ENCODE data around the gene ZNF280B.
"Not testable (repeated sequence)": the region's sequence is repeated elsewhere in the genome, so short reads cannot be mapped to it uniquely, and the experiment has no call there.

Gene ZNF280B

GRCh38 chr22:22534604-22535415 is 26.3 kb upstream of the ZNF280B start:
- DNase-seq = no peak

DNA sequence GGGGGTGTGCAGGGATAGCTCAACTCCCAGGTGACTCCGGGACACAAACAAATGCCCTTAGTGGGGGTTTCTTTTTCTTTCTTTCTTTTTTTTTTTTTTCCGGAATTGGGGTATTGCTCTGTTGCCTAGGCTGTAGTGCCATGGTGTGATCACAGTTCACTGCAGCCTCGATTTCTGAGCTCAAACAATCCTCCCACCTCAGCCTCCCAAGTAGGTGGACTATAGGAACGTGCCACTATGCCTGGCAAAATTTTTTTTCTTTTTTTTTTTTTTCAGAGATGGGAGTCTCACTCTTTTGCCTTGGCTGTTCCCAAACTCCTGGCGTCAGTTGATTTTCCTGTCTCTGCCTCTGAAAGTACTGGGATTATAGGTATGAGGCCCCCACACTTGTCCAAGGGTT is 25.3 kb upstream of the ZNF280B start:
- no peak for DNase-seq

GRCh38 chr22:22533417-22533816 is 24.9 kb upstream of the ZNF280B start:
- DNase-seq = no peak

DNA sequence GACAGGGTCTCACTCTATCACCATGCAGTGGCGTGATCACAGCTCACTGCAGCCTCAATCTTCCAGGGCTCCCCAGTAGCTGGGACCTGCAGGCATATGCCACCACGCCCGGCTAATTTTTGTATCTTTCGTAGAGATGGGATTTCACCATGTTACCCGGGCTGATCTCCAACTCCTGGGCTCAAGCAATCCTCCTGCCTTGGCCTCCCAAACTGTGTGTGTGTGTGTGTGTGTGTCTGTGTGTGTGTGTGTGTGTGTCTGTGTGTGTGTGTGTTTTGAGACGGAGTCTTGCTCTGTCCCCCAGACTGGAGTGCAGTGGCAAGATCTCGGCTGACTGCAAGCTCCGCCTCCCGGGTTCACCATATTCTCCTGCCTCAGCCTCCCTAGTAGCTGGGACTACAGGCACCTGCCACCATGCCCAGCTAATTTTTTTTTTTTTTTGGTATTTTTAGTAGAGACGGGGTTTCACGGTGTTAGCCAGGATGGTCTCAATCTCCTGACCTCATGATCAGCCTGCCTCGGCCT is 24.1 kb upstream of the ZNF280B start:
- DNase-seq = not testable (repeated sequence)

DNA sequence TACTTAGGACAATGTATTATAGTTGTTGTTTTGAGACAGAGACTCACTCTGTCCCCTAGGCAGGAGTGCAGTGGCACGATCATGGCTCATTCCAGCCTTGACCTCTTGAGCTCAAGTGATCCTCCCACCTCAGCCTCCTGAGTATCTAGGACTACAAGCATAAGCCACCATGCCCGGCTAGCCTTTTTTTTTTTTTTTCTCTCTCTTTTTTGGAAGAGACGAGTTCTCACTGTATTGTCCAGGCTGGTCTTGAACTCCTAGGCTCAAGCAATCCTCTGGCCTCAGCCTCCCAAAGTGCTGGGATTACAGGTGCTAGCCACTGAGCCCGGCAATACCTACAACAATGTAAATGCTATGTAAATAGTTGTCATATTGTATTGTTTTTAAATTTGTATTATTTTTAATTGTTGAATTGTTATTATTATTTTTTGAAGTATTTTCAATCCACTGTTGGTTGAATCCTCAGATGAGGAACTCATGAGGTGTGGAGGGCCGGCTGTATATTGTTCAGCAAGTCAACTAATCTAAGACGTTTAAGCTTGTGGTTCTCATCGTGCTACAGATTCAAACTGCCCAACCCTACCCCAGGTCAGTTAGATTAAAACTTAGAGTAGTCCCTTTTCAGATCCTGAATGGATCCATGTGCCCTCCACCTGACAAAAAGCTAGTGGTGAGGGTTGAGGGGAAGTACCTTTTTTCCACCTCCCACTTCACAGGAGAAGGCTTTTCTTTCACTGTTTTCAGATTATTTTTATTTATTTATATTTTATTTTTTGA is 23.4 kb upstream of the ZNF280B start:
- DNase-seq = no peak

DNA sequence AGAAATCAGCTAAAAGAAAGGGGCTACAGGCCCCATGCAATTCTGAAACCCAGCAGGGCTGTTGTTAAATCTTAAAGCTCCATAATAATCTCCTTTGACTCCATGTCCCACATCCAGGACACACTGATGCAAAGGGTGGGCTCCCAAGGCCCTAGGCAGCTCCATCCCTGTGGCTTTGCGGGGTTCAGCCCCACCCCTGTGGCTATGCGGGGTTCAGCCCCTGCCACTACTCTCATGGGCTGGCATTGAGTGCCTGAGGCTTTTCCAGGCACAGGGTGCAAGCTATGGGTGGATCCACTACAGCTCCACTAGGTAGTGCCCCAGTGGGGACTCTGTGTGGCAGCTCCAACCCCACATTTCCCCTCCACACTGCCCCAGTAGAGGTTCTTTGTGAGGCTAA is 20.2 kb upstream of the ZNF280B start:
- DNase-seq = no peak

DNA sequence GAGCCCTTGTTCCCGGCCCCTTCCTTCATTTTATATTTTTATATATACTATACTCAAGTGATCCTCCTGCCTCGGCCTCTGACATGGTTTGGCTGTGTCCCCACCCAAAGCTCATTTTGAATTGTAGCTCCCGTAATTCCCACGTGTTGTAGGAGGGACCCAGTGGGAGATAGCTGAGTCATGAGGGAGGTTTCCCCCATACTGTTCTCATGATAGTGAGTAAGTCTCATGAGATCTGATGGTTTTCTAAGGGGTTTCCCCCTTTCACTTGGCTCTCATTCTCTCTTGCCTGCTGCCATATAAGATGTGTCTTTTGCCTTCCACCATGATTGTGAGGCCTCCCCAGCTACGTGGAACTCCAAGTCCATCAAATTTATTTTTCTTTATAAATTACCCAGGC is 18.8 kb upstream of the ZNF280B start:
- no peak for DNase-seq

GRCh38 chr22:22526125-22526912 is 17.8 kb upstream of the ZNF280B start:
- DNase-seq = no peak

DNA sequence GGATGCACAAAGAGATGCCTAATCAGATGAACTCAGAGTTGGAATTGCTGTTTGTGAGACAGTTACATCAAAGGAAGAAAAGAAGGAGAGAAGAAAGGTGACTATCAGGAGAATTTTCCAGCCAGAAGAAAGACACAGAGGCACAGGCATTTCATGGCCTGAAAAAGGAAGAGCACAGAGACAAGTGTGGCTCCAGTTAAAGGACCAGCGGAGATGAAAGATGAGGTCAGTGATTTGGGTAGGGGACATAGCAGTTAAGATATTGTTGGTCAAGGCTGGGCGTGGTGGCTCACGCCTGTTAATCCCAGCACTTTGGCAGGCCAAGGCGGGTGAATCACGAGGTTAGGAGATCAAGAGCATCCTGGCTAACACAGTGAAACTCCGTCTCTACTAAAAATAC is 15.0 kb upstream of the ZNF280B start:
- DNase-seq = no peak

DNA sequence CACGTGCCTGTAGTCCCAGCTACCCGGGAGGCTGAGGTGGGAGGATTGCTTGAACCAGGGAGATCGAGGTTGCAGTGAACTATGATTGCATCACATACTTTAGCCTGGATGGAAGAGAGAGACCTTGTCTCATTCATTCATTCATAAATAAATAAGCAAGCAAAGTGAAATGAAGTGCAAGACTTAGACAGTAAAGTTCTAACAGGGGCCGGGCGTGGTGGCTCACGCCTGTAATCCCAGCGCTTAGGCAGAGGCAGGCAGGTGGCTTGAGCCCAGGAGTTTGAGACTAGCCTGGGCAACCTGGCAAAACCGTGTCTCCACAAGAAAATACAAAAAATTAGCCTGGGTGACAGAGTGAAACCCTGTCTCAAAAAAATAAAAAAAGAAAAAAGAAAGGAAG is 13.1 kb upstream of the ZNF280B start:
- no peak for DNase-seq

DNA sequence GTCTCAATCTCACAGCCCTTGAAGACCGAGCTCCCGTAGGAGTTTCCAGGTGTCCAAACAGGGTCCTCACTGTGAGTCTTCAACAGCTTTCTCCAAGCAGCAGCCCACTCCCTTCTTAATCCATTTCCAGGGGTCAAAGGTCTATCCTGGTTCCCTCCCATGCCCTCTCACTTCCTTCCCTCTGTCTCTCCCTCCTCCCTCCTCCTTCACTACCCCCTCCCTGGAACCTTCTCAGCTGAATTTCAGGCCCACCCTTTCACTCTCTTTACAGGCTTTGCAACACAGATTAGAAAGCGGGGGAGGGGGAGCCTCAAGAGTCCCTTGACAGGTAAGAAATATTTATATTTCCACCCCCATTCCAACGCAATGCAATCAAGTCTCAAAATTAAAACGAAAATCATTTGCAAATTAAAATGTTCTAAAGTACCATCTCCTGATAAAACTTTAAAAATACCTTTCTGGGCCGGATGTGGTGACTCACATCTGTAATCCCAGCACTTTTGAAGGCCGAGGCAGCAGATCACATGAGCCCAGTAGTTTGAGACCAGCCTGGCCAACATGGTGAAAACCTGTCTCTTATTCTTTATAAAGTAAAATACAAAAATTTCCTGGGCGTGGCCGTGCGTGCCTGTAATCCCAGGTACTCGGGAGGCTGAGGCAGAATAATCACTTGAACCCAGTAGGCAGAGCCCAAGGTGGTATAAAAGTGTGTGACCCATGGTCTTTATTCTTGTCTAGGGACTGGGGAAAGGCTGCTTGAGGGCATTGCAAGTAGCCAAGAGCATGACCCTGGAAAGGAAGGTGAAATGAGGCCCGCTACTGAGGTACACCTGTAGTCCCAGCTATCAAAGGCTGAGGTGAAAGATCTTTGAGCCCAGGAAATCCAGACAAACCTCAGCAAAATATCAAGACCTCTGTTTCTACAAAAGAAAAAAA is 12.4 kb upstream of the ZNF280B start:
- DNase-seq = no peak

- DNase-seq = no peak
Observed at GRCh38 chr22:22520020-22520656, 11.6 kb upstream of the ZNF280B start, which contains the start of gene ZNF280A. Gene ZNF280A (minus strand): TSS chr22:22520270. CDS start chr22:22515630, 4,640 bp downstream.

GRCh38 chr22:22519591-22519990 is 11.0 kb upstream of the ZNF280B start:
- no peak for DNase-seq

DNA sequence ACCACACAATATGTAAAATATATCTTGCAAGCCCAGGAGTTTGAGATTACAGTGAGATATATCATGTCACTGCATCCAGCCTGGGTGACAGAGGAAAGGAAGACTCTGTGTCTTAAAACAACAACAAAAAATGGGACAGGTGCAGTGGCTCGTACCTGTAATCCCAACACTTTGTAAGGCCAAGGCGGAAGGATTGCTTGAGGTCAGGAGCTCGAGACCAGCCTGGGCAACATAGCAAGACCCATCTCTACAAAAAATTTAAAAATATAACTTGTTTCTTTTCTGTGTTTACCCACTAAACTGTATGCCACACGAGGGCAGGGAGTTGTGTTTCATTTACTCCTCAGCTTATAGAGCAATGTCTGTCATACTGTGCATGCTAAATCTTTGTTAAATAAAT is 8.4 kb upstream of the ZNF280B start:
- DNase-seq = no peak

DNA sequence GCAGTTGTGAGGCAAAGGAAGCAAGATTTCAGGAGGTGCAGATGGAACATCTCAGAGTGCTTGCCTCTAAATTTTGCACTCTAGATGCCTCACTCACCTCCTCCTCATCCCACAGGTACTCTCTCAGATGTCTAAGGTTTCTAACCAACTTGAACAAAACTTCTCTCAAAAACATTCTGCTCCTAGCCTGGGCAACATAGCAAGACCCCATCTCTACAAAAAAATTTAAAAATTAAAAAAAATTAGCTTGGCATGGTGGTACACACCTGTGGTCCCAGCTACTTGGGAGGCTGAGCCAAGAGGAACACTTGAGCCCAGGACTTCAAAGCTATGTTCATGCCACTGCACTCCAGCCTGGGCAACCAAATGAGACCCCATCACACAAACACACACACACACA is 7.3 kb upstream of the ZNF280B start:
- DNase-seq = no peak

DNA sequence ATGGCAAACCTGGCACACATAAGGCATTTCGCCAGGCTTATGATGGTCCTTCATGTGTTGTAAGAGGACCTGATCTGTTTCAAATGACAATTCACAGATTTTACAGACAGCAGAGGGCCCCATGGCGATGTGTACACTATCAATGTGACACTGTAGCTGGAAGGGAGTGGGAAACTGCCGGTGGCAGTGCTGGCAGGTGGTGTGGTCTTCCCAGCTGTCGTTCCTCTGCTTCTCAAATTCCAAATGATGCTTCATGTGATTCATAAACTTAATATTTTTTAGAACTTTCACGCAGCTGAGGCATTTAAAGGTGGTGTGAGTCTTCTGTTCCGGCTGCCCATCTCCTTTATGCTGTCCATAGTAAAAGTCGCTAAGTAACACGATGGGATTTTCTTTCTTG is 5.9 kb upstream of the ZNF280B start:
- DNase-seq = not testable (repeated sequence)

GRCh38 chr22:22513619-22514018 is 5.1 kb upstream of the ZNF280B start:
- DNase-seq = no peak

DNA sequence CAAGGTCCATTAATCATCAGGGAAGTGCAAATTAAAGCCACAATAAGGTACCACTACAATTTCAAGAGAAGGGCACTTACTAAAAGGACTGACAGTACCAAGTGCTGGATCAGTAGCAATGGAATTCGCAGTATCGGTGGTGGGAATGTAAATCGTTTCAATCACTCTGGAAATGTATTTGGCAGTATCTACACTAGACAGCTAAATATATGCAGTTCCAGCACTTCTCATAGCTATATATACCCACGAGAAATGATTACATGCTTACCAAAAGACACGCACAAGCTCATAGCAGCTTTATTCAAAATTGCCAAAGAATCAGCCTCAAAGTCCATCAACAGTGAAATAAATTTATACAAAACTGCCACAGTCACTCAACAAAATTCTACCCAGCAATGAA is 4.4 kb upstream of the ZNF280B start:
- DNase-seq = no peak

GRCh38 chr22:22510833-22511232 is 2.3 kb upstream of the ZNF280B start:
- not testable (repeated sequence) for DNase-seq

- not testable (repeated sequence) for DNase-seq
Observed at GRCh38 chr22:22509912-22510311, 1.4 kb upstream of the ZNF280B start.

DNA sequence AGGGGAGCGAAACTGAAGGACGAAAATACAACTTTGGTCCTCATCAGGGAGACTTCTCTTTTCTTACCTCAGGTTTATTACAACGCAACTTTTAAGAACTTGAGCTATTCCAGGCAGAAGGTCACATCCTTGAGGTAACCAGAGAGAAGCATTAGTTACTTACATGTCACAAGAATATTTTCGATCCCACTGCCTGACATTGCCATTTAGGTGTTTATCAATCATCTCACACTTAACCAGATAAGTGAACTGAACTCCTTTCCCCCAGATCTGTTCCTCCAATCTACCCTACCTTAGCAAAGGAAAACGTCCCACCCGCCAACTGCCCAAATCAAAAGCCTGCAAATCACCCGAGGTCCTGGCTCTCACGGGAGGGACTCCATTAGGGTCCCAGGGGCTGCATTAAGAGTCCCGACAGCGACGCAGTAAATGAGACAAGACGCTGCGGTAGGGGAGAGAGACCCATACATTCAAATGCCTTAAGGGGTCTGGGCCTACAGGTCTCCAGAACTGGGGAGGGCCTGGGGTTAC is 734 bp downstream of the ZNF280B start:
- DNase-seq = no peak
